GM23338 (cell line): ENCODE results near the gene THRB. TPM values are rescaled to one million over a fixed set of nuclear protein-coding genes. Genes with fewer than 3 reads are reported as not detected.

Source experiments
- ATAC-seq: fragments of 200-7000 bp; cut with Tn5 transposase; 3 replicates; pipeline ENCODE4 v1.9.1; 2020
- DNase-seq: peaks from one replicate; pipeline ENCODE4 v3.0.0-alpha.2; 2015; ENCODE audit warnings: low spot score
- H2AFZ ChIP-seq: fragments of 200-600 bp; sonication (generic); 2 replicates; pipeline ENCODE4 v1.8.0; 2016; ENCODE audit warnings: antibody characterized with exemption, mild to moderate bottlenecking, moderate library complexity
- H3F3A ChIP-seq: fragments of 200-600 bp; sonication (generic); replicated peaks from 2 replicates; pipeline ENCODE4 v1.8.0; 2017; ENCODE audit warnings: antibody characterized with exemption, mixed run types, low read depth
- H3K27ac ChIP-seq: fragments of 200-600 bp; sonication (generic); 2 replicates; pipeline ENCODE4 v1.6.1; 2016; ENCODE audit warnings: low read depth
- H3K27me3 ChIP-seq: fragments of 200-600 bp; sonication (generic); 2 replicates; pipeline ENCODE4 v1.8.0; 2016; ENCODE audit warnings: mild to moderate bottlenecking, mixed run types, moderate library complexity; ENCODE audit not compliant: insufficient read depth
- H3K36me3 ChIP-seq: fragments of 200-600 bp; sonication (generic); 2 replicates; pipeline ENCODE4 v1.8.0; 2016; ENCODE audit warnings: mild to moderate bottlenecking; ENCODE audit not compliant: insufficient read depth
- H3K4me1 ChIP-seq: fragments of 200-600 bp; sonication (generic); 2 replicates; pipeline ENCODE4 v1.8.0; 2016; ENCODE audit warnings: mild to moderate bottlenecking, moderate library complexity; ENCODE audit not compliant: insufficient read depth
- H3K4me2 ChIP-seq: fragments of 200-600 bp; sonication (generic); 2 replicates; pipeline ENCODE4 v1.7.1; 2017; ENCODE audit warnings: mixed run types
- H3K4me3 ChIP-seq: fragments of 200-600 bp; sonication (generic); 2 replicates; pipeline ENCODE4 v1.6.1; 2016; ENCODE audit warnings: mixed run types
- H3K79me2 ChIP-seq: fragments of 200-600 bp; sonication (generic); replicated peaks from 2 replicates; pipeline ENCODE4 v1.8.0; 2017; ENCODE audit warnings: mild to moderate bottlenecking; ENCODE audit not compliant: insufficient read depth
- H3K9me2 ChIP-seq: fragments of 200-600 bp; sonication (generic); 2 replicates; pipeline ENCODE4 v1.8.0; 2017; ENCODE audit not compliant: insufficient read depth
- H4K20me1 ChIP-seq: fragments of 200-600 bp; sonication (generic); replicated peaks from 2 replicates; pipeline ENCODE4 v1.8.0; 2017; ENCODE audit warnings: mild to moderate bottlenecking; ENCODE audit not compliant: insufficient read depth
- H3K27ac Mint-ChIP-seq: 2 replicates; pipeline ENCODE4 v1.8.0; 2020; ENCODE audit warnings: inconsistent platforms, mild to moderate bottlenecking, moderate library complexity, mixed read lengths
- H3K27me3 Mint-ChIP-seq: 3 replicates; pipeline ENCODE4 v1.8.0; 2022; ENCODE audit warnings: low read depth, mild to moderate bottlenecking, moderate library complexity, mixed read lengths, inconsistent platforms; ENCODE audit not compliant: insufficient read depth, poor library complexity
- H3K36me3 Mint-ChIP-seq: 3 replicates; pipeline ENCODE4 v1.8.0; 2021; ENCODE audit warnings: low read depth, mild to moderate bottlenecking, inconsistent platforms, moderate library complexity, mixed read lengths
- H3K4me1 Mint-ChIP-seq: 3 replicates; pipeline ENCODE4 v1.8.0; 2020; ENCODE audit warnings: mild to moderate bottlenecking, inconsistent platforms, mixed read lengths
- H3K4me3 Mint-ChIP-seq: 3 replicates; pipeline ENCODE4 v1.8.0; 2021; ENCODE audit warnings: moderate library complexity, mild to moderate bottlenecking, inconsistent platforms, mixed read lengths
- H3K9me3 Mint-ChIP-seq: 3 replicates; pipeline ENCODE4 v1.8.0; 2020; ENCODE audit warnings: moderate library complexity, mild to moderate bottlenecking, inconsistent platforms, mixed read lengths
- CREB1 ChIP-seq: fragments of 250-450 bp; sonication (Bioruptor Pico); IDR thresholded peaks from 2 replicates; pipeline ENCODE4 v1.5.0; 2020; ENCODE audit warnings: low read depth, mild to moderate bottlenecking, moderate library complexity
- EZH2 ChIP-seq: fragments of 200-600 bp; sonication (generic); IDR thresholded peaks from one replicate; pipeline ENCODE4 v1.8.0; 2017; ENCODE audit warnings: antibody characterized with exemption, mild to moderate bottlenecking, low read depth; ENCODE audit not compliant: unreplicated experiment
- EZH2phosphoT487 ChIP-seq: fragments of 200-600 bp; sonication (generic); IDR thresholded peaks from one replicate; pipeline ENCODE4 v1.8.1; 2018; ENCODE audit warnings: antibody characterized with exemption; ENCODE audit not compliant: unreplicated experiment
- JUNB ChIP-seq: IDR thresholded peaks from one replicate; pipeline ENCODE4 v1.6.1; 2016; ENCODE audit warnings: antibody characterized with exemption; ENCODE audit not compliant: unreplicated experiment
- NANOG ChIP-seq: IDR thresholded peaks from 2 replicates; pipeline ENCODE4 v1.6.1; 2016; ENCODE audit warnings: antibody characterized with exemption, borderline replicate concordance
- POLR2AphosphoS5 ChIP-seq: IDR thresholded peaks from 2 replicates; pipeline ENCODE4 v1.6.1; 2016; ENCODE audit warnings: antibody characterized with exemption, low read depth
- STAT1 ChIP-seq: IDR thresholded peaks from one replicate; pipeline ENCODE4 v1.6.1; 2016; ENCODE audit warnings: antibody characterized with exemption; ENCODE audit not compliant: unreplicated experiment
- ZNF114 ChIP-seq: fragments of 250-450 bp; sonication (Bioruptor Pico); IDR thresholded peaks from 2 replicates; pipeline ENCODE4 v1.5.0; 2020; ENCODE audit warnings: mild to moderate bottlenecking, moderate library complexity
- ZNF331 ChIP-seq: fragments of 250-450 bp; sonication (Bioruptor Pico); IDR thresholded peaks from 2 replicates; pipeline ENCODE4 v1.5.0; 2020; ENCODE audit warnings: low read depth, mild to moderate bottlenecking, moderate library complexity
- polyA plus RNA-seq: library from polyadenylated mRNA; unstranded; fragments of >200 nt; fragmentation: Nextera tagmentation; extraction: Ambion mirVana; gene quantifications from 2 replicates; pipeline ENCODE4 v1.2.1, GENCODE V29; 2016
- total RNA-seq: library from RNA; depleted of rRNA; stranded (reverse); fragments of >200 nt; shearing (Covaris generic); gene quantifications from 2 replicates; pipeline ENCODE4 v1.2.3, GENCODE V29; 2014
- TF ChIP-seq, protein P1 (sequence below), 2 experiments: fragments of 200-600 bp in 1 of 2; sonication (generic) in 1 of 2; conservative IDR thresholded peaks; 2 replicates each; pipeline versions ENCODE4 v1.5.1 to v1.6.1; 2016 to 2017; ENCODE audit warnings: antibody characterized with exemption in 2 of 2, low read depth in 2 of 2, mild to moderate bottlenecking in 2 of 2, moderate library complexity in 1 of 2
- TF ChIP-seq, protein P2 (sequence below): IDR thresholded peaks from 2 replicates; pipeline ENCODE4 v1.6.1; 2016; ENCODE audit warnings: antibody characterized with exemption
- TF ChIP-seq, protein P3 (sequence below): fragments of 250-450 bp; sonication (Bioruptor Pico); IDR thresholded peaks from 2 replicates; pipeline ENCODE4 v1.5.0; 2020; ENCODE audit warnings: mild to moderate bottlenecking, moderate library complexity
- TF ChIP-seq, protein P4 (sequence below): IDR thresholded peaks from one replicate; pipeline ENCODE4 v1.6.1; 2018; ENCODE audit warnings: antibody characterized with exemption; ENCODE audit not compliant: unreplicated experiment

The THRB gene
- total and polyA plus RNA-seq, 2 experiments from 2014 or later = 1.7 to 3.2 TPM

GRCh38 chr3:24287755-24288450 is 206.7 kb downstream of the THRB start:
- Mint-ChIP-seq H3K27ac (no peak overlapping the region), H3K4me3 (no peak overlapping the region), H3K36me3 (no peaks in the 10 kb centered on the region), H3K4me1 (no peaks in the 10 kb centered on the region), H3K27me3 (no peaks in the 10 kb centered on the region), H3K9me3 (no peaks in the 10 kb centered on the region)
- H2AFZ ChIP-seq = no peak overlapping the region
- no peaks in the 10 kb centered on the region for H4K20me1 ChIP-seq
- TF ChIP-seq EZH2phosphoT487 = no peak
- TF ChIP-seq, protein P1, sequence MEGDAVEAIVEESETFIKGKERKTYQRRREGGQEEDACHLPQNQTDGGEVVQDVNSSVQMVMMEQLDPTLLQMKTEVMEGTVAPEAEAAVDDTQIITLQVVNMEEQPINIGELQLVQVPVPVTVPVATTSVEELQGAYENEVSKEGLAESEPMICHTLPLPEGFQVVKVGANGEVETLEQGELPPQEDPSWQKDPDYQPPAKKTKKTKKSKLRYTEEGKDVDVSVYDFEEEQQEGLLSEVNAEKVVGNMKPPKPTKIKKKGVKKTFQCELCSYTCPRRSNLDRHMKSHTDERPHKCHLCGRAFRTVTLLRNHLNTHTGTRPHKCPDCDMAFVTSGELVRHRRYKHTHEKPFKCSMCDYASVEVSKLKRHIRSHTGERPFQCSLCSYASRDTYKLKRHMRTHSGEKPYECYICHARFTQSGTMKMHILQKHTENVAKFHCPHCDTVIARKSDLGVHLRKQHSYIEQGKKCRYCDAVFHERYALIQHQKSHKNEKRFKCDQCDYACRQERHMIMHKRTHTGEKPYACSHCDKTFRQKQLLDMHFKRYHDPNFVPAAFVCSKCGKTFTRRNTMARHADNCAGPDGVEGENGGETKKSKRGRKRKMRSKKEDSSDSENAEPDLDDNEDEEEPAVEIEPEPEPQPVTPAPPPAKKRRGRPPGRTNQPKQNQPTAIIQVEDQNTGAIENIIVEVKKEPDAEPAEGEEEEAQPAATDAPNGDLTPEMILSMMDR (conservative IDR thresholded peaks at IDR 0.05; ENCODE audit: low read depth in 2 of 2) = no peak
- no peak for TF ChIP-seq EZH2
- TF ChIP-seq, protein P2, sequence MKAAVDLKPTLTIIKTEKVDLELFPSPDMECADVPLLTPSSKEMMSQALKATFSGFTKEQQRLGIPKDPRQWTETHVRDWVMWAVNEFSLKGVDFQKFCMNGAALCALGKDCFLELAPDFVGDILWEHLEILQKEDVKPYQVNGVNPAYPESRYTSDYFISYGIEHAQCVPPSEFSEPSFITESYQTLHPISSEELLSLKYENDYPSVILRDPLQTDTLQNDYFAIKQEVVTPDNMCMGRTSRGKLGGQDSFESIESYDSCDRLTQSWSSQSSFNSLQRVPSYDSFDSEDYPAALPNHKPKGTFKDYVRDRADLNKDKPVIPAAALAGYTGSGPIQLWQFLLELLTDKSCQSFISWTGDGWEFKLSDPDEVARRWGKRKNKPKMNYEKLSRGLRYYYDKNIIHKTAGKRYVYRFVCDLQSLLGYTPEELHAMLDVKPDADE = no peak
- TF ChIP-seq, protein P3, sequence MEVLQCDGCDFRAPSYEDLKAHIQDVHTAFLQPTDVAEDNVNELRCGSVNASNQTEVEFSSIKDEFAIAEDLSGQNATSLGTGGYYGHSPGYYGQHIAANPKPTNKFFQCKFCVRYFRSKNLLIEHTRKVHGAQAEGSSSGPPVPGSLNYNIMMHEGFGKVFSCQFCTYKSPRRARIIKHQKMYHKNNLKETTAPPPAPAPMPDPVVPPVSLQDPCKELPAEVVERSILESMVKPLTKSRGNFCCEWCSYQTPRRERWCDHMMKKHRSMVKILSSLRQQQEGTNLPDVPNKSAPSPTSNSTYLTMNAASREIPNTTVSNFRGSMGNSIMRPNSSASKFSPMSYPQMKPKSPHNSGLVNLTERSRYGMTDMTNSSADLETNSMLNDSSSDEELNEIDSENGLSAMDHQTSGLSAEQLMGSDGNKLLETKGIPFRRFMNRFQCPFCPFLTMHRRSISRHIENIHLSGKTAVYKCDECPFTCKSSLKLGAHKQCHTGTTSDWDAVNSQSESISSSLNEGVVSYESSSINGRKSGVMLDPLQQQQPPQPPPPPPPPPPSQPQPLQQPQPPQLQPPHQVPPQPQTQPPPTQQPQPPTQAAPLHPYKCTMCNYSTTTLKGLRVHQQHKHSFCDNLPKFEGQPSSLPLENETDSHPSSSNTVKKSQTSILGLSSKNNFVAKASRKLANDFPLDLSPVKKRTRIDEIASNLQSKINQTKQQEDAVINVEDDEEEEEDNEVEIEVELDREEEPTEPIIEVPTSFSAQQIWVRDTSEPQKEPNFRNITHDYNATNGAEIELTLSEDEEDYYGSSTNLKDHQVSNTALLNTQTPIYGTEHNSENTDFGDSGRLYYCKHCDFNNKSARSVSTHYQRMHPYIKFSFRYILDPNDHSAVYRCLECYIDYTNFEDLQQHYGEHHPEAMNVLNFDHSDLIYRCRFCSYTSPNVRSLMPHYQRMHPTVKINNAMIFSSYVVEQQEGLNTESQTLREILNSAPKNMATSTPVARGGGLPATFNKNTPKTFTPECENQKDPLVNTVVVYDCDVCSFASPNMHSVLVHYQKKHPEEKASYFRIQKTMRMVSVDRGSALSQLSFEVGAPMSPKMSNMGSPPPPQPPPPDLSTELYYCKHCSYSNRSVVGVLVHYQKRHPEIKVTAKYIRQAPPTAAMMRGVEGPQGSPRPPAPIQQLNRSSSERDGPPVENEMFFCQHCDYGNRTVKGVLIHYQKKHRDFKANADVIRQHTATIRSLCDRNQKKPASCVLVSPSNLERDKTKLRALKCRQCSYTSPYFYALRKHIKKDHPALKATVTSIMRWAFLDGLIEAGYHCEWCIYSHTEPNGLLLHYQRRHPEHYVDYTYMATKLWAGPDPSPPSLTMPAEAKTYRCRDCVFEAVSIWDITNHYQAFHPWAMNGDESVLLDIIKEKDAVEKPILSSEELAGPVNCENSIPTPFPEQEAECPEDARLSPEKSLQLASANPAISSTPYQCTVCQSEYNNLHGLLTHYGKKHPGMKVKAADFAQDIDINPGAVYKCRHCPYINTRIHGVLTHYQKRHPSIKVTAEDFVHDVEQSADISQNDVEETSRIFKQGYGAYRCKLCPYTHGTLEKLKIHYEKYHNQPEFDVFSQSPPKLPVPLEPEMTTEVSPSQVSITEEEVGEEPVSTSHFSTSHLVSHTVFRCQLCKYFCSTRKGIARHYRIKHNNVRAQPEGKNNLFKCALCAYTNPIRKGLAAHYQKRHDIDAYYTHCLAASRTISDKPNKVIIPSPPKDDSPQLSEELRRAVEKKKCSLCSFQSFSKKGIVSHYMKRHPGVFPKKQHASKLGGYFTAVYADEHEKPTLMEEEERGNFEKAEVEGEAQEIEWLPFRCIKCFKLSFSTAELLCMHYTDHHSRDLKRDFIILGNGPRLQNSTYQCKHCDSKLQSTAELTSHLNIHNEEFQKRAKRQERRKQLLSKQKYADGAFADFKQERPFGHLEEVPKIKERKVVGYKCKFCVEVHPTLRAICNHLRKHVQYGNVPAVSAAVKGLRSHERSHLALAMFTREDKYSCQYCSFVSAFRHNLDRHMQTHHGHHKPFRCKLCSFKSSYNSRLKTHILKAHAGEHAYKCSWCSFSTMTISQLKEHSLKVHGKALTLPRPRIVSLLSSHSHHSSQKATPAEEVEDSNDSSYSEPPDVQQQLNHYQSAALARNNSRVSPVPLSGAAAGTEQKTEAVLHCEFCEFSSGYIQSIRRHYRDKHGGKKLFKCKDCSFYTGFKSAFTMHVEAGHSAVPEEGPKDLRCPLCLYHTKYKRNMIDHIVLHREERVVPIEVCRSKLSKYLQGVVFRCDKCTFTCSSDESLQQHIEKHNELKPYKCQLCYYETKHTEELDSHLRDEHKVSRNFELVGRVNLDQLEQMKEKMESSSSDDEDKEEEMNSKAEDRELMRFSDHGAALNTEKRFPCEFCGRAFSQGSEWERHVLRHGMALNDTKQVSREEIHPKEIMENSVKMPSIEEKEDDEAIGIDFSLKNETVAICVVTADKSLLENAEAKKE (CRISPR knock-in tag) = no peak
- no peak for TF ChIP-seq ZNF114 (CRISPR knock-in tag)
- TF ChIP-seq, protein P4, sequence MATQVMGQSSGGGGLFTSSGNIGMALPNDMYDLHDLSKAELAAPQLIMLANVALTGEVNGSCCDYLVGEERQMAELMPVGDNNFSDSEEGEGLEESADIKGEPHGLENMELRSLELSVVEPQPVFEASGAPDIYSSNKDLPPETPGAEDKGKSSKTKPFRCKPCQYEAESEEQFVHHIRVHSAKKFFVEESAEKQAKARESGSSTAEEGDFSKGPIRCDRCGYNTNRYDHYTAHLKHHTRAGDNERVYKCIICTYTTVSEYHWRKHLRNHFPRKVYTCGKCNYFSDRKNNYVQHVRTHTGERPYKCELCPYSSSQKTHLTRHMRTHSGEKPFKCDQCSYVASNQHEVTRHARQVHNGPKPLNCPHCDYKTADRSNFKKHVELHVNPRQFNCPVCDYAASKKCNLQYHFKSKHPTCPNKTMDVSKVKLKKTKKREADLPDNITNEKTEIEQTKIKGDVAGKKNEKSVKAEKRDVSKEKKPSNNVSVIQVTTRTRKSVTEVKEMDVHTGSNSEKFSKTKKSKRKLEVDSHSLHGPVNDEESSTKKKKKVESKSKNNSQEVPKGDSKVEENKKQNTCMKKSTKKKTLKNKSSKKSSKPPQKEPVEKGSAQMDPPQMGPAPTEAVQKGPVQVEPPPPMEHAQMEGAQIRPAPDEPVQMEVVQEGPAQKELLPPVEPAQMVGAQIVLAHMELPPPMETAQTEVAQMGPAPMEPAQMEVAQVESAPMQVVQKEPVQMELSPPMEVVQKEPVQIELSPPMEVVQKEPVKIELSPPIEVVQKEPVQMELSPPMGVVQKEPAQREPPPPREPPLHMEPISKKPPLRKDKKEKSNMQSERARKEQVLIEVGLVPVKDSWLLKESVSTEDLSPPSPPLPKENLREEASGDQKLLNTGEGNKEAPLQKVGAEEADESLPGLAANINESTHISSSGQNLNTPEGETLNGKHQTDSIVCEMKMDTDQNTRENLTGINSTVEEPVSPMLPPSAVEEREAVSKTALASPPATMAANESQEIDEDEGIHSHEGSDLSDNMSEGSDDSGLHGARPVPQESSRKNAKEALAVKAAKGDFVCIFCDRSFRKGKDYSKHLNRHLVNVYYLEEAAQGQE = no peak
- no peak for TF ChIP-seq POLR2AphosphoS5
- no peak for TF ChIP-seq NANOG
- no peak for TF ChIP-seq ZNF331 (CRISPR knock-in tag)
- TF ChIP-seq STAT1 = no peak
- no peak for TF ChIP-seq JUNB
- TF ChIP-seq CREB1 (CRISPR knock-in tag) = no peak
- H3K4me2 ChIP-seq = no peak overlapping the region
- no peaks in the 10 kb centered on the region for H3F3A ChIP-seq
- no peaks in the 10 kb centered on the region for H3K4me1 ChIP-seq
- no peaks in the 10 kb centered on the region for H3K79me2 ChIP-seq
- H3K9me2 ChIP-seq = peaks cover 12% of the 10 kb centered on the region; the same call in 1 of the 2 replicates
- no peaks in the 10 kb centered on the region for H3K27me3 ChIP-seq
- no peak for DNase-seq
- H3K4me3 ChIP-seq = no peak overlapping the region
- no peak overlapping the region for H3K27ac ChIP-seq
- H3K36me3 ChIP-seq = no peaks in the 10 kb centered on the region; the same call in 1 of the 2 replicates
- ATAC-seq = no peak
